Mesothelial cell of epicardium (in vitro differentiated cells): ENCODE measurements around the gene RBMS3. TPM values are rescaled to one million over a fixed set of nuclear protein-coding genes. Genes with fewer than 3 reads are reported as not detected.

Source experiments
- DNase-seq, 2 experiments: peaks; one replicate each; pipeline ENCODE4 v3.0.0; 2021; ENCODE audit warnings: low spot score in 2 of 2; ENCODE audit not compliant: unreplicated experiment in 2 of 2
- H3K27ac Mint-ChIP-seq: 2 replicates; pipeline ENCODE4 v1.8.0; 2021; ENCODE audit warnings: mixed read lengths
- H3K27me3 Mint-ChIP-seq: 2 replicates; pipeline ENCODE4 v1.8.0; 2021; ENCODE audit warnings: low read depth, mixed read lengths
- H3K36me3 Mint-ChIP-seq: 2 replicates; pipeline ENCODE4 v1.8.0; 2021; ENCODE audit warnings: mixed read lengths
- H3K4me1 Mint-ChIP-seq: 2 replicates; pipeline ENCODE4 v1.8.0; 2021; ENCODE audit warnings: mixed read lengths
- H3K4me3 Mint-ChIP-seq: 2 replicates; pipeline ENCODE4 v1.8.0; 2021; ENCODE audit warnings: mild to moderate bottlenecking, moderate library complexity, mixed read lengths
- H3K9me3 Mint-ChIP-seq: 2 replicates; pipeline ENCODE4 v1.8.0; 2021; ENCODE audit warnings: mixed read lengths
- total RNA-seq: library from RNA; stranded (reverse); gene quantifications from 3 replicates; pipeline ENCODE4 v1.2.1, GENCODE V29; 2021
- TF ChIP-seq, protein P1 (sequence below): fragments of 200-600 bp; sonication (generic); IDR thresholded peaks from one replicate; pipeline ENCODE4 v1.5.0; 2021; ENCODE audit warnings: antibody characterized with exemption; ENCODE audit not compliant: unreplicated experiment

Gene RBMS3
- total RNA-seq, 1 donor from 2014 or later: 42.5 TPM

DNA sequence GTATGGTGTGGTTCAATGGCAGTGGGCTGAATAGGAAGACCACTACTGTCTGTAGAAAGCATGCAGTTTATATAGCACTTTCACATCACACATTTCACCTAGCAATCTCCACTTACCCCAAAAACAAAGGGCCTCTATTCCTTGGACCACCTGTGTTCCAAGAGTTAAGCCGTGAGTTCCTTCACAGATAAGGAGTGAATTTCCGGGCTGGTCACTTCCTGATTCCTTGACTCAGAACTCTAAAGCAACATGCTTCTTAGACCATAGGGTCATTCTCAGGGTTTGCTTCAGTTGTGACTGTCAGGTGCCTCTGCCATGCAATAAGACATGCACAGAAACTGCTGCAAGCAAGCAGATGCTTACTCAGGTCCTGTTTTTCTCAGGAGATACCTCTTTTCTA is 737.0 kb downstream of the RBMS3 start:
- H3K36me3 Mint-ChIP-seq: no peaks in the 10 kb centered on the region
- no peak for DNase-seq
- H3K27me3 Mint-ChIP-seq: no peaks in the 10 kb centered on the region
- H3K27ac Mint-ChIP-seq: no peak overlapping the region
- H3K9me3 Mint-ChIP-seq: peaks cover 3% of the 10 kb centered on the region
- no peaks in the 10 kb centered on the region for H3K4me1 Mint-ChIP-seq
- no peak overlapping the region for H3K4me3 Mint-ChIP-seq
- TF ChIP-seq, protein P1, sequence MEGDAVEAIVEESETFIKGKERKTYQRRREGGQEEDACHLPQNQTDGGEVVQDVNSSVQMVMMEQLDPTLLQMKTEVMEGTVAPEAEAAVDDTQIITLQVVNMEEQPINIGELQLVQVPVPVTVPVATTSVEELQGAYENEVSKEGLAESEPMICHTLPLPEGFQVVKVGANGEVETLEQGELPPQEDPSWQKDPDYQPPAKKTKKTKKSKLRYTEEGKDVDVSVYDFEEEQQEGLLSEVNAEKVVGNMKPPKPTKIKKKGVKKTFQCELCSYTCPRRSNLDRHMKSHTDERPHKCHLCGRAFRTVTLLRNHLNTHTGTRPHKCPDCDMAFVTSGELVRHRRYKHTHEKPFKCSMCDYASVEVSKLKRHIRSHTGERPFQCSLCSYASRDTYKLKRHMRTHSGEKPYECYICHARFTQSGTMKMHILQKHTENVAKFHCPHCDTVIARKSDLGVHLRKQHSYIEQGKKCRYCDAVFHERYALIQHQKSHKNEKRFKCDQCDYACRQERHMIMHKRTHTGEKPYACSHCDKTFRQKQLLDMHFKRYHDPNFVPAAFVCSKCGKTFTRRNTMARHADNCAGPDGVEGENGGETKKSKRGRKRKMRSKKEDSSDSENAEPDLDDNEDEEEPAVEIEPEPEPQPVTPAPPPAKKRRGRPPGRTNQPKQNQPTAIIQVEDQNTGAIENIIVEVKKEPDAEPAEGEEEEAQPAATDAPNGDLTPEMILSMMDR: no peak

DNA sequence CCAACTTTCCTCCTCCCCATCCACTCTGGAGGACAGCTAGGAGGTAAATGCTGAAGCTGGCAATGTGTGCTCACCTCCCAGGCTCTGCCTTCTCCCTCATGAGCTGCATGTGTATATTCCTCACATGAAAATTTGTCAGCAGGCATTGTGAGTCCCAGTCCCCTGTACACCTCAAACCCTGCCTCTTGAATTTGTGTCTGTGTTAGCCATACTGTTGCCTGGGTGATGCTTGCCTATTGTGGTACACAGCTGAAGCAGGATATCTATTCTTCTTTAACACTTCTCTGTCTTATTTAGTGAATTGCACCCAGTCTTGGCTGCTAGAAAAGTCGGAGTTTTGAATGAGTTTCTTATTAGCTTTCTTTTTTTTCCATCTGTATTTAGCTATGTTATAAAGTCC is 739.5 kb downstream of the RBMS3 start:
- H3K27ac Mint-ChIP-seq: no peak overlapping the region
- DNase-seq: no peak
- TF ChIP-seq, protein P1: no peak
- no peaks in the 10 kb centered on the region for H3K4me1 Mint-ChIP-seq
- no peak overlapping the region for H3K4me3 Mint-ChIP-seq
- H3K36me3 Mint-ChIP-seq: no peaks in the 10 kb centered on the region
- peaks cover 7% of the 10 kb centered on the region for H3K9me3 Mint-ChIP-seq
- H3K27me3 Mint-ChIP-seq: no peaks in the 10 kb centered on the region

DNA sequence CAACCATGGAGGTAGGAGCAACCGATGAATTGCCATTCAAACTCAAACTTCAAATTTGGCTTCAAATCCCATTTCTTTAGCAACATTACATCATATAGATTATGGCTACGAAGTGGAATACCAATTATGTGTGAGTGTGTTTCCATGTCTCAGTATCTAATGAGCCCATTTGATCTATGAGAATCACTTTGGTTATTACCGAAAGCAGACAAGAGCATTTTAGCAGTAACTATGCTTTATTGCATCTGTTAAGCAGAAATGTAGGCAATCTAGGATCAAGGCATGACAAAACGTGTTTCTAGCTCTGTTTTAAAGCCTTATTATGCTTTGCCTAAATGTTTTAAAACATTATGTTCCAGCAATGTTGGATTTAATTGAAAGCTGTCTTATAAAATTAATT is 743.6 kb downstream of the RBMS3 start:
- H3K27me3 Mint-ChIP-seq: no peaks in the 10 kb centered on the region
- peaks cover 4% of the 10 kb centered on the region for H3K9me3 Mint-ChIP-seq
- H3K36me3 Mint-ChIP-seq: no peaks in the 10 kb centered on the region
- no peak overlapping the region for H3K27ac Mint-ChIP-seq
- DNase-seq: no peak
- H3K4me1 Mint-ChIP-seq: no peaks in the 10 kb centered on the region
- TF ChIP-seq, protein P1: no peak
- H3K4me3 Mint-ChIP-seq: no peak overlapping the region

DNA sequence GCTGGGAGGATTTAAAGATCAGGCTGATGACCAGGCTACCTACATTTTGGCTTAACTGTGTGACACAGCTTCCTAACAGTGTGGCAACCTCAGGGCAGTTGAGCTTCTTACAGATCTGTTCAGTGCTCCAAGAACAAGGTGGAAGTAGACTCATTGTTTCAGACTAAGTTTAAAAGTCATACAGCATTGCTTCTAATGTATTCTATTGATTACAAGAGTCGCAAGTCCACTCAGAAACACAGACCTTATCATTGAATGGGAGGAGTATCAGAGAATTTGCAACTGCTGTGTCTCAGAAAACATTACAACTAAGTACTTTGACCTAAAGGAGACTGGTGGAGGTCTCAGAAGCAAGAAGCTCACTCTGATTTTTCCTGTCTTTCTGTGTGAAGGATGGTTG is 746.0 kb downstream of the RBMS3 start:
- Mint-ChIP-seq H3K36me3 (no peaks in the 10 kb centered on the region), H3K27ac (no peak overlapping the region), H3K27me3 (no peaks in the 10 kb centered on the region), H3K9me3 (peaks cover 4% of the 10 kb centered on the region), H3K4me1 (no peaks in the 10 kb centered on the region), H3K4me3 (no peak overlapping the region)
- TF ChIP-seq, protein P1: no peak
- no peak for DNase-seq

DNA sequence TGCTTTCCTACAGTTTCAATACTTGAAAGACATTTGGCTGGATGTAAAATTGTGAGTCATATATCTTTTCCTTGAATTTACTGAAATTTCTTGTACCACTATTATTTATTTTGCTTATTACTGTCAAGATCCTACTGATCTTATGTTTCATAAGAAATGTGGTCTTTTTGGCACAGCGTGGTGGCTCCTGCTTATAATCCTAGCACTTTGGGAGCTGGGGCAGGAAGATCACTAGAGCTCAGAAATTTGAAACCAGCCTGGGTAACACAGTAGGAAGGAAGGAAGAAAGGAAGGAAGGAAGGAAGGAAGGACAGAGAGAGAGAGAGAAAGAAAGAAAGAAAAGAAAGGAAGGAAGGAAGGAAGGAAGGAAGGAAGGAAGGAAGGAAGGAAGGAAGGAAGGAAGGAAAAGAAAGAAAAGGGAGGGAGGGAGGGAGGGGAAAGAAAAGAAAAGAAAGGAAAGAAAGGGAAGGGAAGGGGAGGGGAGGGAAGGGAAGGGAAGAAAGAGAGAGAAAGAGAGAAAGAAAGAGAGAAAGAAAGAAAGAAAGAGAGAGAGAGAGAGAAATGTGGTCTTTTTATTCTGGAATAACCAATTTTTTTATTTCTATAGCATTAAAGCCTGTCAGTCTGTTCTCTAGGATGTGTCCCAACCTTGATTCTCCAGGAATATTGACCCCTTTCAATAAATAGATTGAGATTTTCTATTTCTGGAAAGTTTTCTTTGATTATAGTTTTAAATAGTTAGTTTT is 753.5 kb downstream of the RBMS3 start:
- Mint-ChIP-seq H3K27ac (no peak overlapping the region), H3K9me3 (peaks cover 6% of the 10 kb centered on the region), H3K4me1 (no peaks in the 10 kb centered on the region), H3K27me3 (no peaks in the 10 kb centered on the region), H3K4me3 (no peak overlapping the region), H3K36me3 (peaks cover 1% of the 10 kb centered on the region)
- no peak for DNase-seq
- TF ChIP-seq, protein P1: no peak
